Right renal cortex interstitium (tissue), 3 donors: ENCODE results near the gene SRD5A3. TPM values are rescaled to one million over a fixed set of nuclear protein-coding genes. Genes with fewer than 3 reads are reported as not detected.

Source experiments
- DNase-seq, 3 donors: peaks; one replicate each; pipeline ENCODE4 v3.0.0-alpha.2; 2013; ENCODE audit warnings: low read depth in 3 of 3, low spot score in 2 of 3
- polyA plus RNA-seq, 3 donors: library from polyadenylated mRNA; unstranded; fragments of 120-200 nt; gene quantifications; one replicate each; pipeline ENCODE4 v1.2.1, GENCODE V29; 2013; ENCODE audit not compliant: insufficient read length in 3 of 3

The SRD5A3 gene
- polyA plus RNA-seq, 3 donors = 17.7 to 22.6 (median 22.1) TPM

- DNase-seq = no peak
Observed at GRCh38 chr4:55369968-55370367, 23.9 kb downstream of the SRD5A3 start.

GRCh38 chr4:55372259-55372658 is 26.2 kb downstream of the SRD5A3 start:
- DNase-seq = no peak

GRCh38 chr4:55373461-55373860 is 27.4 kb downstream of the SRD5A3 start:
- no peak for DNase-seq

GRCh38 chr4:55376698-55377097 is 30.7 kb downstream of the SRD5A3 start:
- no peak for DNase-seq

- no peak for DNase-seq
Observed at GRCh38 chr4:55378617-55379467, 32.8 kb downstream of the SRD5A3 start.

- no peak for DNase-seq
Observed at GRCh38 chr4:55380576-55380975, 34.5 kb downstream of the SRD5A3 start.

GRCh38 chr4:55381502-55381901 is 35.5 kb downstream of the SRD5A3 start:
- no peak for DNase-seq

- no peak for DNase-seq
Observed at GRCh38 chr4:55382488-55383003, 36.5 kb downstream of the SRD5A3 start.

- DNase-seq = no peak
Observed at GRCh38 chr4:55385201-55385649, 39.2 kb downstream of the SRD5A3 start.

- DNase-seq = no peak
Observed at GRCh38 chr4:55386073-55386472, 40.0 kb downstream of the SRD5A3 start.

- DNase-seq = no peak
Observed at GRCh38 chr4:55386840-55387239, 40.8 kb downstream of the SRD5A3 start.

GRCh38 chr4:55393461-55394320 is 47.6 kb downstream of the SRD5A3 start:
- no peak for DNase-seq

- DNase-seq = no peak
Observed at GRCh38 chr4:55395218-55395528, 49.1 kb downstream of the SRD5A3 start.

- peak in 2 of 3 donors; percentile 64 to 80 for DNase-seq
Observed at GRCh38 chr4:55395529-55396307, 49.7 kb downstream of the SRD5A3 start, which contains the start of gene TMEM165. Gene TMEM165, plus strand, starts transcription at chr4:55395957. Its CDS starts 233 bp downstream, at chr4:55396190.

- DNase-seq = peak in 1 of 3 donors; percentile 47
Observed at GRCh38 chr4:55396308-55397125, 50.5 kb downstream of the SRD5A3 start.

GRCh38 chr4:55397126-55397436 is 51.0 kb downstream of the SRD5A3 start:
- DNase-seq = no peak

- no peak for DNase-seq
Observed at GRCh38 chr4:55397520-55398321, 51.7 kb downstream of the SRD5A3 start.

GRCh38 chr4:55398461-55398860 is 52.4 kb downstream of the SRD5A3 start:
- DNase-seq = no peak

GRCh38 chr4:55398966-55399365 is 52.9 kb downstream of the SRD5A3 start:
- DNase-seq = no peak
